Naive thymus-derived CD4-positive, alpha-beta T cell (primary cell): ENCODE measurements around the gene EIF2S2. TPM values are rescaled to one million over a fixed set of nuclear protein-coding genes. Genes with fewer than 3 reads are reported as not detected.

Experiments used
- ATAC-seq: fragments of 150-1000 bp; cut with Tn5 transposase; 2 replicates; pipeline ENCODE4 v1.10.0; 2021; ENCODE audit warnings: mild to moderate bottlenecking, moderate library complexity
- CTCF ChIA-PET: fragments of 350-600 bp; sonication (Branson Sonifier 250); formaldehyde crosslinking; loops from one replicate; lab custom pipeline; 2021; ENCODE audit warnings: antibody characterized with exemption; lab: Charles Lee
- POLR2A ChIA-PET: fragments of 350-600 bp; sonication (Branson Sonifier 250); formaldehyde crosslinking; loops from one replicate; lab custom pipeline; 2021; ENCODE audit warnings: antibody characterized with exemption, inconsistent platforms; lab: Charles Lee
- DNase-seq, 9 donors: peaks; one replicate each; pipeline versions ENCODE4 v3.0.0 to v3.0.0-alpha.2; 2020 to 2022; ENCODE audit warnings: mixed read lengths in 1 of 9
- H3K27ac ChIP-seq: one replicate; pipeline ENCODE4 v1.7.0; 2013; ENCODE audit warnings: mild to moderate bottlenecking, low read depth, low read length, moderate library complexity
- H3K27me3 ChIP-seq, 2 donors: one replicate each; pipeline ENCODE4 v1.7.0; 2013; ENCODE audit warnings: low read length in 2 of 2, mild to moderate bottlenecking in 2 of 2, moderate library complexity in 2 of 2; ENCODE audit not compliant: control insufficient read depth in 2 of 2, insufficient read depth in 2 of 2
- H3K36me3 ChIP-seq, 3 experiments: 1 replicate in 2 of 3; 2 replicates in 1 of 3; pipeline ENCODE4 v1.7.0; 2013; ENCODE audit warnings: low read length in 3 of 3, mild to moderate bottlenecking in 3 of 3, moderate library complexity in 1 of 3; ENCODE audit not compliant: insufficient read depth in 3 of 3, control insufficient read depth in 2 of 3
- H3K4me1 ChIP-seq, 2 donors: one replicate each; pipeline ENCODE4 v1.7.0; 2013; ENCODE audit warnings: low read length in 2 of 2, mild to moderate bottlenecking in 2 of 2, moderate library complexity in 1 of 2; ENCODE audit not compliant: control insufficient read depth in 2 of 2, insufficient read depth in 2 of 2
- H3K4me3 ChIP-seq: 2 replicates; pipeline ENCODE4 v1.7.0; 2013; ENCODE audit warnings: mild to moderate bottlenecking, low read length
- H3K9me3 ChIP-seq, 3 experiments: 1 replicate in 2 of 3; 2 replicates in 1 of 3; pipeline ENCODE4 v1.7.0; 2013; ENCODE audit warnings: low read length in 3 of 3; ENCODE audit not compliant: control insufficient read depth in 2 of 3
- H3K27ac Mint-ChIP-seq, 9 donors: one replicate each; pipeline ENCODE4 v1.8.0; 2020 to 2022; ENCODE audit warnings: mixed read lengths in 9 of 9, mild to moderate bottlenecking in 8 of 9, moderate library complexity in 5 of 9, inconsistent platforms in 2 of 9
- H3K27me3 Mint-ChIP-seq, 5 donors: one replicate each; pipeline ENCODE4 v1.8.0; 2021 to 2022; ENCODE audit warnings: mixed read lengths in 5 of 5, mild to moderate bottlenecking in 1 of 5
- H3K36me3 Mint-ChIP-seq, 5 donors: one replicate each; pipeline ENCODE4 v1.8.0; 2020 to 2022; ENCODE audit warnings: mixed read lengths in 5 of 5, mild to moderate bottlenecking in 3 of 5, inconsistent platforms in 1 of 5
- H3K4me1 Mint-ChIP-seq, 7 donors: one replicate each; pipeline ENCODE4 v1.8.0; 2020 to 2022; ENCODE audit warnings: mixed read lengths in 7 of 7, mild to moderate bottlenecking in 3 of 7, inconsistent platforms in 1 of 7
- H3K4me3 Mint-ChIP-seq, 10 donors: one replicate each; pipeline ENCODE4 v1.8.0; 2020 to 2022; ENCODE audit warnings: mild to moderate bottlenecking in 10 of 10, mixed read lengths in 10 of 10, moderate library complexity in 6 of 10, inconsistent platforms in 2 of 10
- H3K9me3 Mint-ChIP-seq, 11 donors: one replicate each; pipeline ENCODE4 v1.8.0; 2020 to 2022; ENCODE audit warnings: mixed read lengths in 11 of 11, mild to moderate bottlenecking in 4 of 11, inconsistent platforms in 1 of 11, moderate library complexity in 1 of 11
- intact Hi-C, 2 donors: fragments of 100-400 bp; cut with micrococcal nuclease; formaldehyde crosslinking; loops; one replicate each; pipeline ENCODE4 v1.15.1; 2023
- polyA plus RNA-seq, 2 donors: library from polyadenylated mRNA; unstranded; fragments of 300-500 nt; fragmentation: Illumina TruSeq; gene quantifications; one replicate each; pipeline ENCODE4 v1.2.3, GENCODE V29; 2021
- total RNA-seq, 6 experiments: library from RNA in 5 of 6; stranded (reverse) in 5 of 6; gene quantifications; 1 replicate in 5 of 6; 2 replicates in 1 of 6; pipeline ENCODE4 v1.2.3 and lab custom pipeline; 2021 to 2026

Gene EIF2S2
- total and polyA plus RNA-seq, 7 experiments from 2014 or later: 16.8 to 68.4 (median 23.2) TPM

DNA sequence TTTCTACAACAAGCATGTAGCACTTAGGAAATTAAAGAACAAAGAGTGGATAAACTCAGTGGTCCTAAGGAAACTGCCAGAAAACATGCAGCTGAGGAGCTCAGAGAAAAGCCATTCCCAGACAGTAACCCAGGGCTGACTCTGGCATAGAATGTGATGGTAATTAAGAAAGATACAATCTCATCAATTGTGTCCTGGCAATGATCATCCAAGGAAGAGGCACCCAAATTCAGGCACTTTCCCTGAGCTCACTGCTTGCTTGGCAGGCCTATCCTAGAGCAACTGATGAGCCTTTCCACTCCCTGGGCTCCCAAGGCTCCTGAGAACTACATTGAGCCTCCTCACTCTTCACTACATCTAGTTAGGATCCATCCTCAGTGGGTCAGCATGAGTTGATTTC is 16.2 kb downstream of the EIF2S2 start:
- Mint-ChIP-seq H3K9me3 (no peaks in the 10 kb centered on the region), H3K4me1 (peaks cover 0 to 26% (median 8%) of the 10 kb centered on the region in 7 donors), H3K4me3 (no peak overlapping the region), H3K36me3 (peaks cover 0 to 56% (median 41%) of the 10 kb centered on the region in 5 donors), H3K27me3 (no peaks in the 10 kb centered on the region), H3K27ac (peak overlapping the region in 3 of 9 donors; percentile 59 to 70 (median 67))
- Histone ChIP-seq H3K9me3 (no peaks in the 10 kb centered on the region), H3K27me3 (no peaks in the 10 kb centered on the region), H3K4me3 (no peak overlapping the region), H3K36me3 (peaks cover 19 to 90% (median 27%) of the 10 kb centered on the region in 3 experiments), H3K4me1 (no peaks in the 10 kb centered on the region), H3K27ac (no peak overlapping the region)
- ChIA-PET CTCF (no interaction called here), POLR2A (interaction anchor here (1.3 kb wide), 1 partner anchor 16 kb away, joined by 7 read pairs; the partner anchor contains the start of gene EIF2S2)
- ATAC-seq (no peak), DNase-seq (no peak)
- intact Hi-C loops: loop anchor here (1.0 to 2.0 kb wide), 2 partner anchors 12 to 15 kb away; no protein-coding TSS in a partner anchor

DNA sequence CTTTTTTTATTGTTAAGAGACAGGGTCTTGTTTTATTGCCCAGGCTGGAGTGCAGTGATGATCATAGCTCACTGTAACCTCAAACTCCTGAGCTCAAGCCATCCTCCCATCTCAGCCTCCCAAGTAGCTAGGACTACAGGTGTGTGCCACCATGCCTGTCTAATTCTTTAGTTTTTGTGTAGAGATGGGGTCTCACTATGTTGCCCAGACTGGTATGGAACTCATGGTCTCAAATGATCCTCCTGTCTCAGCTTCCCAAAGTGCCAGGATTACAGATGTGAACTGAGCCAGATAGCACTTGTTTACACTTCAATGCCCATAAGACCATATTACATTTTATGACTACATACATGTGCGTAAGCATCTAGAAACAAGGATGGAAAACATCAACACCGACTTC is 18.1 kb downstream of the EIF2S2 start:
- intact Hi-C loops: loop anchor here in 1 of 2 donors (2.0 kb wide), 1 partner anchor 17 kb away; no protein-coding TSS in a partner anchor
- Mint-ChIP-seq H3K27me3 (no peaks in the 10 kb centered on the region), H3K36me3 (peaks cover 0 to 64% (median 39%) of the 10 kb centered on the region in 5 donors), H3K9me3 (no peaks in the 10 kb centered on the region), H3K27ac (peak overlapping the region in 7 of 9 donors; percentile 23 to 83 (median 73)), H3K4me1 (peaks cover 0 to 19% (median 3%) of the 10 kb centered on the region in 7 donors), H3K4me3 (no peak overlapping the region)
- ChIA-PET POLR2A (interaction anchor here (1.1 kb wide), 2 partner anchors 10 to 18 kb away, joined by 3 read pairs; partner anchors contain the start of gene EIF2S2), CTCF (interaction anchor here (0.6 kb wide), 1 partner anchor 1789 kb away, joined by 4 read pairs; no protein-coding TSS in a partner anchor)
- no peaks in the 10 kb centered on the region for H3K27me3 ChIP-seq
- no peak for DNase-seq
- no peaks in the 10 kb centered on the region for H3K4me1 ChIP-seq
- H3K9me3 ChIP-seq: no peaks in the 10 kb centered on the region
- no peak overlapping the region for H3K27ac ChIP-seq
- peaks cover 22 to 91% (median 27%) of the 10 kb centered on the region in 3 experiments for H3K36me3 ChIP-seq
- no peak overlapping the region for H3K4me3 ChIP-seq
- ATAC-seq: no peak

DNA sequence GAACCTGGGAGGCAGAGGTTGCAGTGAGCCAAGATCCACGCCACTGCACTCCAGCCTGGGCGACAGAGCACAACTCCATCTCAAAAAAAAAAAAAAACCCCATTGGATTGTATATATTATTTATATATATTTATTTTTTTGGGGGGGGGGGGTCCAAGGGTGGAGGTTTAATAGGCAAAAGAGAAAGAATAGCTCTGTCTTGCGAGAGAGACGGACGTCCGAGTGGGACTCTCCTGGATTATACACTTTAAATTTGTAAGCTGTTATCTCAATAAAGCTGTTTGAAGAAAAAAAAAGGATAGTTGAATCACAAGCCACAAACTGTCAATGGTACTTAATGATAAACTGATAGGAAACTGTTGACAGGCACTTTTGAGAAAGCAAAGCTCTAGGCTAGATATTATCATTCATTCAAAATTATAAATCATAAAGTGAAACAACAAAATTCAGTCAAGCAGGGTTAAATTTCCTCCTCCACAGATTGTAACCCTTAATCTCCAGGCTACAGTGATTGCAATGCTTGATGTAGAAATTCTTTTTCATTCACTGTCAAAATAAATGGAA is 20.3 kb downstream of the EIF2S2 start:
- Histone ChIP-seq H3K4me3 (no peak overlapping the region), H3K4me1 (no peaks in the 10 kb centered on the region), H3K36me3 (peaks cover 12 to 87% (median 13%) of the 10 kb centered on the region in 3 experiments), H3K27me3 (no peaks in the 10 kb centered on the region), H3K9me3 (no peaks in the 10 kb centered on the region), H3K27ac (no peak overlapping the region)
- CTCF ChIA-PET: no interaction called here
- Mint-ChIP-seq H3K27ac (peak overlapping the region in 2 of 9 donors; percentile 65 to 67), H3K4me3 (no peak overlapping the region), H3K4me1 (peaks cover 0 to 20% (median 7%) of the 10 kb centered on the region in 7 donors), H3K36me3 (peaks cover 5 to 68% (median 33%) of the 10 kb centered on the region in 5 donors), H3K9me3 (no peaks in the 10 kb centered on the region), H3K27me3 (no peaks in the 10 kb centered on the region)
- ATAC-seq: no peak
- intact Hi-C loops: no loop called here
- no peak for DNase-seq
- POLR2A ChIA-PET: interaction anchor here (0.7 kb wide), 1 partner anchor 21 kb away, joined by 3 read pairs; the partner anchor contains the start of gene EIF2S2

DNA sequence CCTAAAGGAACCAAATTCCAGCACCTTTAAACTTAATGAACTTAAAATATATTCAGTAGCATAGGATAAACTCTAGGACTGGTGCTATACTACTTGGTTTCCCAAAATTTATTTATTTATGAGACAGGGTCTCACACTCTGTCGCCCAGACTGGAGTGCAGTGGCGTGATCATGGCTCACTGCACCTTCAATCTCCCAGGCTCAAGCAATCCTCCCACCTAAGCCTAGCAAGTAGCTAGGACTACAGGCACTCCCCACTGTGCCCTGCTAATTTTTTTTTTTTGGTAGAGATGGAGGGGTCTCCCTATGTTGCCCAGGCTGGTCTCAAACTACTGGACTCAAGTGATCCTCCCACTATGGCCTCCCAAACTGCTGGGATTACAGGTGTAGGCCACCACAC is 21.4 kb downstream of the EIF2S2 start:
- Histone ChIP-seq H3K27ac (no peak overlapping the region), H3K27me3 (no peaks in the 10 kb centered on the region), H3K36me3 (peaks cover 3 to 85% (median 4%) of the 10 kb centered on the region in 3 experiments), H3K4me3 (no peak overlapping the region), H3K4me1 (no peaks in the 10 kb centered on the region), H3K9me3 (no peaks in the 10 kb centered on the region)
- DNase-seq: no peak
- H3K27ac Mint-ChIP-seq: peak overlapping the region in 4 of 9 donors; percentile 21 to 75 (median 48)
- peaks cover 5 to 68% (median 26%) of the 10 kb centered on the region in 5 donors for H3K36me3 Mint-ChIP-seq
- no peaks in the 10 kb centered on the region for H3K27me3 Mint-ChIP-seq
- POLR2A ChIA-PET: no interaction called here
- peaks cover 4 to 20% (median 10%) of the 10 kb centered on the region in 7 donors for H3K4me1 Mint-ChIP-seq
- H3K9me3 Mint-ChIP-seq: no peaks in the 10 kb centered on the region
- no peak overlapping the region for H3K4me3 Mint-ChIP-seq
- intact Hi-C loops: no loop called here
- CTCF ChIA-PET: no interaction called here
- ATAC-seq: no peak

DNA sequence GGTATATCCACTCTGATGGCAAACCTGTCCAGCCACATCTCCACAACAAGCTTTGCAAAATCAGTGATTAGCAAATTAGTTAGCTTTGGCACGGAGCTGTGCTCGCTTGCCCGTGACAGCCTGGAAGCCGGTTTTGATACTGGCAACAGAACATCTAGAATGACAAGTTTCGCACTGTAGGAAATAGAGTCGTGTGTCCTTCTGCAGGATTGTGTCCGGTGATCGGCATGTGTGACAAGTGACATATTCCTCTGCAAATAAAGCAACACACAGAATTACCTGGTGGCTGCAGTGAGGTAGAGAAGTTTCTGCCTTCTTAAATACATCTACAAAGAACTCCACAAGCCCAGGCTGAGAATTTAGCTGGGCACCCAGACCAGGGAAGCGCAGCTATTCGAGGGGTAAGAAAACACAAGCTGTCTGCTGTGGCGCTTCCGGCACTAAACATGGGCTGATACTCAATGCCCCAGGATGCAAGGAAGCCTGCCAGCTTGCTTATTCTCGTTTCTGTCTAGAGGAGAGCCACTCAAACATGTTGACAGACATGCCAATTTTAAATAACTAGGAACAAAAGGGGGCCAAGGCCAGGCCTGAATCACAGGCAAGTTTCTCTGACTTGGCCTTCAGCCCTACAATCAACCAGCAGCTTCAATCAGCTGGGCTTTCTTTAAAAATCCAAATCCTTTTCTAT is 22.2 kb downstream of the EIF2S2 start:
- Mint-ChIP-seq H3K4me3 (no peak overlapping the region), H3K27me3 (no peaks in the 10 kb centered on the region), H3K36me3 (peaks cover 5 to 71% (median 29%) of the 10 kb centered on the region in 5 donors), H3K27ac (peak overlapping the region in 5 of 9 donors; percentile 21 to 75 (median 25)), H3K4me1 (peaks cover 7 to 24% (median 15%) of the 10 kb centered on the region in 7 donors), H3K9me3 (no peaks in the 10 kb centered on the region)
- Histone ChIP-seq H3K4me3 (no peak overlapping the region), H3K4me1 (no peaks in the 10 kb centered on the region), H3K27ac (no peak overlapping the region), H3K36me3 (peaks cover 3 to 83% (median 3%) of the 10 kb centered on the region in 3 experiments), H3K27me3 (no peaks in the 10 kb centered on the region), H3K9me3 (no peaks in the 10 kb centered on the region)
- intact Hi-C loops: no loop called here
- ChIA-PET POLR2A (interaction anchor here (0.6 kb wide), 1 partner anchor 28 kb away, joined by 3 read pairs; no protein-coding TSS in a partner anchor), CTCF (no interaction called here)
- ATAC-seq: no peak
- DNase-seq: no peak

DNA sequence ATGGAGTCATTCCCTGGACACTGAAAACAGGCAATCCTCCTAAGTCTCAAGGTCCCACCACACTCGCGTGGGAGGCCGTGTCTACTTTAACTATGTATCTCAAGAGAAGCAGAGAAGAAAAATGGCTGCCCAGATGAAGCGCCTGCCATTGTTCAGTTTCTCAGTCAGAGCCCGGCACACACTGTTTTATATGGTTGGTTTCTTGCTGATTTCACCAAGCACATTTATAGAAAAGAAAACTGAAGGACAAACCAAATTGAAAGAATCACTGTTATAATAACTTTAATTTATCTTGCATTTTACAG is 22.9 kb downstream of the EIF2S2 start:
- H3K27ac ChIP-seq: no peak overlapping the region
- CTCF ChIA-PET: no interaction called here
- intact Hi-C loops: no loop called here
- H3K4me1 ChIP-seq: no peaks in the 10 kb centered on the region
- Mint-ChIP-seq H3K9me3 (no peaks in the 10 kb centered on the region), H3K27me3 (no peaks in the 10 kb centered on the region), H3K27ac (peak overlapping the region in 4 of 9 donors; percentile 15 to 75 (median 66)), H3K36me3 (peaks cover 5 to 71% (median 29%) of the 10 kb centered on the region in 5 donors), H3K4me1 (peaks cover 10 to 24% (median 15%) of the 10 kb centered on the region in 7 donors), H3K4me3 (no peak overlapping the region)
- no peak for ATAC-seq
- POLR2A ChIA-PET: no interaction called here
- peaks cover 1 to 85% (median 3%) of the 10 kb centered on the region in 3 experiments for H3K36me3 ChIP-seq
- no peak overlapping the region for H3K4me3 ChIP-seq
- DNase-seq: no peak
- no peaks in the 10 kb centered on the region for H3K27me3 ChIP-seq
- H3K9me3 ChIP-seq: no peaks in the 10 kb centered on the region
